B cell (primary cell): Measurements from ENCODE around the gene SEL1L2. TPM values are rescaled to one million over a fixed set of nuclear protein-coding genes. Genes with fewer than 3 reads are reported as not detected.

Experiments
- ATAC-seq: fragments of 200-7000 bp; cut with Tn5 transposase; one replicate; pipeline ENCODE4 v1.10.0; 2021; ENCODE audit warnings: low read depth, mild to moderate bottlenecking, moderate number of reproducible peaks, moderate library complexity
- CTCF ChIA-PET: fragments of 350-600 bp; sonication (Branson Sonifier 250); formaldehyde crosslinking; loops from one replicate; lab custom pipeline; 2021; ENCODE audit warnings: antibody characterized with exemption, inconsistent platforms; lab: Charles Lee
- POLR2A ChIA-PET: fragments of 350-600 bp; sonication (Branson Sonifier 250); formaldehyde crosslinking; loops from one replicate; lab custom pipeline; 2021; ENCODE audit warnings: antibody characterized with exemption; lab: Charles Lee
- DNase-seq: peaks from one replicate; pipeline ENCODE4 v3.0.0; 2013
- H2AFZ ChIP-seq: 2 replicates; pipeline ENCODE4 v1.6.1; 2012; ENCODE audit warnings: mild to moderate bottlenecking, low read depth, low read length; ENCODE audit not compliant: insufficient read depth, poor library complexity, severe bottlenecking
- H3K27ac ChIP-seq, 2 donors: 1 replicate in 1 of 2; 2 replicates in 1 of 2; pipeline ENCODE4 v1.5.1; 2012 to 2013; ENCODE audit warnings: low read length in 2 of 2, mild to moderate bottlenecking in 2 of 2, moderate library complexity in 1 of 2
- H3K27me3 ChIP-seq, 4 experiments: fragments of 200-600 bp in 1 of 4; sonication (generic) in 1 of 4; replicated peaks in 1 of 4; 1 replicate in 2 of 4; 2 replicates in 2 of 4; pipeline versions ENCODE4 v1.6.1 to v1.7.0; 2013 to 2016; ENCODE audit warnings: low read length in 3 of 4, mild to moderate bottlenecking in 2 of 4, mixed read lengths in 1 of 4, moderate library complexity in 1 of 4; ENCODE audit not compliant: insufficient read depth in 4 of 4, control insufficient read depth in 3 of 4; ENCODE audit errors: control extremely low read depth in 1 of 4
- H3K36me3 ChIP-seq, 2 experiments: replicated peaks in 1 of 2; 1 replicate in 1 of 2; 2 replicates in 1 of 2; pipeline versions ENCODE4 v1.6.1 to v1.7.1; 2013; ENCODE audit warnings: low read length in 1 of 2; ENCODE audit not compliant: insufficient read depth in 2 of 2, control insufficient read depth in 1 of 2; ENCODE audit errors: control extremely low read depth in 1 of 2, extremely low read depth in 1 of 2
- H3K4me1 ChIP-seq, 2 donors: fragments of 200-600 bp in 1 of 2; sonication (generic) in 1 of 2; 1 replicate in 1 of 2; 2 replicates in 1 of 2; pipeline versions ENCODE4 v1.5.1 to v1.6.1; 2013 to 2017; ENCODE audit warnings: low read length in 2 of 2; ENCODE audit not compliant: control insufficient read depth in 2 of 2, insufficient read depth in 2 of 2
- H3K4me2 ChIP-seq: replicated peaks from 2 replicates; pipeline ENCODE3; 2012; ENCODE audit warnings: mild to moderate bottlenecking, low read depth, low read length; ENCODE audit not compliant: poor library complexity, severe bottlenecking
- H3K4me3 ChIP-seq, 5 experiments: fragments of 200-600 bp in 1 of 5; sonication (generic) in 1 of 5; 1 replicate in 3 of 5; 2 replicates in 2 of 5; pipeline versions ENCODE4 v1.5.1 to v1.7.0; 2011 to 2016; ENCODE audit warnings: low read length in 4 of 5, mild to moderate bottlenecking in 4 of 5, low read depth in 2 of 5, control low read depth in 1 of 5, moderate library complexity in 1 of 5; ENCODE audit not compliant: insufficient read depth in 1 of 5; ENCODE audit errors: control extremely low read depth in 1 of 5, extremely low read depth in 1 of 5
- H3K79me2 ChIP-seq: fragments of 200-600 bp; sonication (generic); one replicate; pipeline ENCODE4 v1.6.0; 2016; ENCODE audit warnings: low read length; ENCODE audit not compliant: control insufficient read depth, insufficient read depth
- H3K9ac ChIP-seq: fragments of 200-600 bp; sonication (generic); 2 replicates; pipeline ENCODE4 v1.6.1; 2017; ENCODE audit warnings: mild to moderate bottlenecking, low read length, moderate library complexity
- H3K9me3 ChIP-seq, 3 donors: one replicate each; pipeline versions ENCODE4 v1.6.1 to v1.7.1; 2013; ENCODE audit warnings: low read length in 2 of 3; ENCODE audit not compliant: control insufficient read depth in 2 of 3, insufficient read depth in 1 of 3; ENCODE audit errors: control extremely low read depth in 1 of 3
- H4K20me1 ChIP-seq: 2 replicates; pipeline ENCODE4 v1.6.0; 2012; ENCODE audit warnings: mild to moderate bottlenecking, low read length; ENCODE audit not compliant: insufficient read depth, control insufficient read depth, poor library complexity, severe bottlenecking
- H3K27ac Mint-ChIP-seq: one replicate; pipeline ENCODE4 v1.8.0; 2021; ENCODE audit warnings: mixed read lengths
- H3K27me3 Mint-ChIP-seq: one replicate; pipeline ENCODE4 v1.8.0; 2021; ENCODE audit warnings: mixed read lengths
- H3K4me1 Mint-ChIP-seq: one replicate; pipeline ENCODE4 v1.8.0; 2021; ENCODE audit warnings: mixed read lengths
- H3K4me3 Mint-ChIP-seq: one replicate; pipeline ENCODE4 v1.8.0; 2021; ENCODE audit warnings: mixed read lengths
- H3K9me3 Mint-ChIP-seq: one replicate; pipeline ENCODE4 v1.8.0; 2022; ENCODE audit warnings: mixed read lengths; ENCODE audit not compliant: insufficient read depth
- CTCF ChIP-seq: fragments of 200-600 bp; IDR thresholded peaks from one replicate; pipeline ENCODE4 v1.8.0; 2022; ENCODE audit warnings: antibody characterized with exemption, mild to moderate bottlenecking
- EZH2 ChIP-seq: IDR thresholded peaks from 2 replicates; pipeline ENCODE4 v1.6.1; 2012; ENCODE audit warnings: borderline replicate concordance, low read depth, mild to moderate bottlenecking, moderate library complexity, low read length; ENCODE audit not compliant: insufficient read depth, poor library complexity, severe bottlenecking
- whole genome bisulfite sequencing: methylation state at CpG from one replicate; pipeline ENCODE4 v1.1.5; 2013; ENCODE audit warnings: missing lambda C conversion rate; ENCODE audit not compliant: insufficient coverage; 5-methylcytosine and 5-hydroxymethylcytosine counted together
- intact Hi-C: fragments of 100-400 bp; cut with micrococcal nuclease; formaldehyde crosslinking; loops from one replicate; pipeline ENCODE4 v1.10.0; 2022
- polyA plus RNA-seq: library from polyadenylated mRNA; depleted of rRNA; stranded (reverse); fragments of >200 nt; gene quantifications from 2 replicates; pipeline ENCODE4 v1.2.3, GENCODE V29; 2012
- total RNA-seq, 2 donors: library from RNA; stranded (reverse); fragments of 120-200 nt in 1 of 2; gene quantifications; 1 replicate in 1 of 2; 2 replicates in 1 of 2; pipeline versions ENCODE4 v1.2.3 to v1.2.4, GENCODE V29; 2013 to 2022

The SEL1L2 gene
- total and polyA plus RNA-seq, 2 donors (not counting 1 experiment from before 2014, with no cell fraction given) = not detected

- Histone ChIP-seq H4K20me1 (no peaks in the 10 kb centered on the region), H3K79me2 (no peaks in the 10 kb centered on the region), H3K36me3 (no peaks in the 10 kb centered on the region), H3K4me3 (no peak overlapping the region), H3K27me3 (no peaks in the 10 kb centered on the region), H2AFZ (no peak overlapping the region), H3K4me2 (no peak overlapping the region), H3K9ac (no peak overlapping the region), H3K4me1 (no peaks in the 10 kb centered on the region), H3K27ac (no peak overlapping the region), H3K9me3 (no peaks in the 10 kb centered on the region)
- Mint-ChIP-seq H3K27me3 (peaks cover 23% of the 10 kb centered on the region), H3K9me3 (no peaks in the 10 kb centered on the region), H3K4me3 (no peak overlapping the region), H3K4me1 (no peaks in the 10 kb centered on the region), H3K27ac (no peak overlapping the region)
- no peak for TF ChIP-seq EZH2
- no peak for ATAC-seq
- ChIA-PET CTCF (interaction anchor here (0.9 kb wide), 1 partner anchor 22 kb away, joined by 3 read pairs; no protein-coding TSS in a partner anchor), POLR2A (no interaction called here)
- no peak for DNase-seq
- WGBS = no CpG with 5 or more reads among the region's 1 CpG
- intact Hi-C loops = no loop called here
Observed at GRCh38 chr20:13852306-13852705, 138.1 kb downstream of the SEL1L2 start.

- no peaks in the 10 kb centered on the region for H3K27me3 ChIP-seq
- H3K9me3 Mint-ChIP-seq = no peaks in the 10 kb centered on the region
- H3K4me3 Mint-ChIP-seq = no peak overlapping the region
- no peak overlapping the region for H2AFZ ChIP-seq
- ChIA-PET CTCF (no interaction called here), POLR2A (no interaction called here)
- H3K9ac ChIP-seq = no peak overlapping the region
- peaks cover 23% of the 10 kb centered on the region for H3K27me3 Mint-ChIP-seq
- no peak for ATAC-seq
- TF ChIP-seq CTCF (no peak), EZH2 (no peak)
- H3K4me1 Mint-ChIP-seq = no peaks in the 10 kb centered on the region
- H3K4me3 ChIP-seq = no peak overlapping the region
- 88% methylated on average over 1 of the region's 2 CpGs for WGBS
- no peaks in the 10 kb centered on the region for H4K20me1 ChIP-seq
- H3K9me3 ChIP-seq = no peaks in the 10 kb centered on the region
- intact Hi-C loops = no loop called here
- H3K4me1 ChIP-seq = no peaks in the 10 kb centered on the region
- H3K27ac ChIP-seq = no peak overlapping the region
- DNase-seq = no peak
- no peak overlapping the region for H3K4me2 ChIP-seq
- no peaks in the 10 kb centered on the region for H3K79me2 ChIP-seq
- H3K36me3 ChIP-seq = no peaks in the 10 kb centered on the region
- H3K27ac Mint-ChIP-seq = no peak overlapping the region
Observed at GRCh38 chr20:13851279-13851678, 139.1 kb downstream of the SEL1L2 start.
